ENCODE results near the gene TMEM258. TPM values are rescaled to one million over a fixed set of nuclear protein-coding genes. Genes with fewer than 3 reads are reported as not detected.

Gene TMEM258
- total and polyA plus RNA-seq, 8 donors, result 69.8 to 171 (median 94.4) TPM

- no peak for ATAC-seq
- TF ChIP-seq CTCF (IDR thresholded peaks at IDR 0.05), result no peak
- no peaks in the 10 kb centered on the region for H3K36me3 ChIP-seq
- peak in 1 of 6 donors; percentile 54 for DNase-seq
- no peak for FAIRE-seq
- no peak overlapping the region for H3K4me3 ChIP-seq
- WGBS, 2 donors, result 89 to 91% methylated on average over 26 of the region's 26 CpGs
- H3K4me1 ChIP-seq, result peaks cover 12 to 26% (median 20%) of the 10 kb centered on the region in 3 donors
- H3K27me3 ChIP-seq, result no peaks in the 10 kb centered on the region
- H3K9me3 ChIP-seq, result no peaks in the 10 kb centered on the region
- H3K27ac ChIP-seq, result no peak overlapping the region
- intact Hi-C loops (cut with DNase I), result no loop called here
These were observed 26.7 kb downstream of the TMEM258 start for GRCh38 chr11:61765550-61766253.

GRCh38 chr11:61764606-61765260 is 27.7 kb downstream of the TMEM258 start:
- WGBS, 2 donors, result 51 to 58% methylated on average over 18 to 22 of the region's 22 CpGs
- intact Hi-C loops (cut with DNase I), result no loop called here
- Histone ChIP-seq H3K9me3 (no peaks in the 10 kb centered on the region), H3K27me3 (no peaks in the 10 kb centered on the region), H3K4me1 (peaks cover 12 to 26% (median 19%) of the 10 kb centered on the region in 3 donors), H3K27ac (no peak overlapping the region), H3K4me3 (no peak overlapping the region), H3K36me3 (no peaks in the 10 kb centered on the region)
- no peak for FAIRE-seq
- ATAC-seq, result peak in 2 of 4 donors; percentile 4 to 22
- no peak for TF ChIP-seq CTCF (IDR thresholded peaks at IDR 0.05)
- no peak for DNase-seq

- FAIRE-seq (no peak), DNase-seq (no peak), ATAC-seq (no peak)
- TF ChIP-seq CTCF (IDR thresholded peaks at IDR 0.05), result no peak
- H3K27ac ChIP-seq, result no peak overlapping the region
- H3K9me3 ChIP-seq, result no peaks in the 10 kb centered on the region
- peaks cover 9 to 19% (median 12%) of the 10 kb centered on the region in 3 donors for H3K4me1 ChIP-seq
- H3K4me3 ChIP-seq, result no peak overlapping the region
- no peaks in the 10 kb centered on the region for H3K27me3 ChIP-seq
- WGBS, 2 donors, result 78 to 80% methylated on average over 23 of the region's 23 CpGs
- H3K36me3 ChIP-seq, result no peaks in the 10 kb centered on the region
- intact Hi-C loops (cut with DNase I), result no loop called here
These were observed 28.3 kb downstream of the TMEM258 start for GRCh38 chr11:61763930-61764605.

GRCh38 chr11:61762798-61763197 is 29.6 kb downstream of the TMEM258 start:
- peaks cover 6 to 11% (median 6%) of the 10 kb centered on the region in 3 donors for H3K4me1 ChIP-seq

More at GRCh38 chr11:61762798-61763197, 29.6 kb downstream of the TMEM258 start:
- ATAC-seq, result no peak
- intact Hi-C loops (cut with DNase I), result no loop called here
- no peak overlapping the region for H3K4me3 ChIP-seq
- no peak overlapping the region for H3K27ac ChIP-seq
- TF ChIP-seq CTCF (IDR thresholded peaks at IDR 0.05), result no peak
- no peaks in the 10 kb centered on the region for H3K9me3 ChIP-seq
- WGBS, 2 donors, result 73 to 86% methylated on average over 15 of the region's 15 CpGs
- no peak for DNase-seq
- H3K36me3 ChIP-seq, result no peaks in the 10 kb centered on the region
- FAIRE-seq, result no peak
- H3K27me3 ChIP-seq, result no peaks in the 10 kb centered on the region

Measured in pancreas (tissue), 10 donors.